Endodermal cell (in vitro differentiated cells): ENCODE measurements around the gene SYMPK. TPM values are rescaled to one million over a fixed set of nuclear protein-coding genes. Genes with fewer than 3 reads are reported as not detected.

ENCODE experiments used
- DNase-seq: peaks from one replicate; pipeline ENCODE4 v3.0.0-alpha.2; 2017
- H3K27ac ChIP-seq: 2 replicates; pipeline ENCODE4 v1.5.1; 2013; ENCODE audit warnings: mild to moderate bottlenecking, low read depth, low read length, moderate library complexity
- H3K27me3 ChIP-seq: 2 replicates; pipeline ENCODE4 v1.6.1; 2013; ENCODE audit warnings: mild to moderate bottlenecking, low read length, moderate library complexity; ENCODE audit not compliant: insufficient read depth, control insufficient read depth, poor library complexity, severe bottlenecking
- H3K36me3 ChIP-seq: 2 replicates; pipeline ENCODE4 v1.7.0; 2013; ENCODE audit warnings: mild to moderate bottlenecking, low read length, moderate library complexity; ENCODE audit not compliant: control insufficient read depth, insufficient read depth
- H3K4me1 ChIP-seq: one replicate; pipeline ENCODE4 v1.7.0; 2013; ENCODE audit warnings: low read length; ENCODE audit not compliant: control insufficient read depth, insufficient read depth
- H3K4me3 ChIP-seq: 2 replicates; pipeline ENCODE4 v1.5.1; 2013; ENCODE audit warnings: mild to moderate bottlenecking, low read length, moderate library complexity
- H3K9ac ChIP-seq: 2 replicates; pipeline ENCODE4 v1.6.1; 2013; ENCODE audit warnings: mild to moderate bottlenecking, low read length, moderate library complexity; ENCODE audit not compliant: poor library complexity, severe bottlenecking; ENCODE audit errors: extremely low read depth
- H3K9me3 ChIP-seq: 2 replicates; pipeline ENCODE4 v1.6.1; 2013; ENCODE audit warnings: mild to moderate bottlenecking, low read length, moderate library complexity; ENCODE audit not compliant: control insufficient read depth
- H3K27ac Mint-ChIP-seq: 2 replicates; pipeline ENCODE4 v1.8.0; 2020; ENCODE audit warnings: mixed read lengths
- H3K27me3 Mint-ChIP-seq: 2 replicates; pipeline ENCODE4 v1.8.0; 2021; ENCODE audit warnings: mild to moderate bottlenecking, mixed read lengths; ENCODE audit not compliant: insufficient read depth
- H3K36me3 Mint-ChIP-seq: 2 replicates; pipeline ENCODE4 v1.8.0; 2020; ENCODE audit warnings: low read depth, mixed read lengths
- H3K4me1 Mint-ChIP-seq: 2 replicates; pipeline ENCODE4 v1.8.0; 2020; ENCODE audit warnings: mixed read lengths
- H3K4me3 Mint-ChIP-seq: 2 replicates; pipeline ENCODE4 v1.8.0; 2020; ENCODE audit warnings: mild to moderate bottlenecking, moderate library complexity, mixed read lengths
- H3K9me3 Mint-ChIP-seq: 2 replicates; pipeline ENCODE4 v1.8.0; 2020; ENCODE audit warnings: mild to moderate bottlenecking, mixed read lengths
- WGBS, 2 experiments: methylation state at CpG; one replicate each; pipeline versions ENCODE4 v1.1.5 to v1.1.7; 2013; ENCODE audit warnings: missing lambda C conversion rate in 2 of 2, mixed read lengths in 1 of 2; ENCODE audit not compliant: insufficient coverage in 1 of 2, insufficient read length in 1 of 2; 5-methylcytosine and 5-hydroxymethylcytosine counted together
- total RNA-seq, 2 donors: library from RNA; stranded (reverse); fragmentation: NEBNext Ultra II Directional in 1 of 2; extraction: Animal tissue kit (Norgen Biotek cat#: 25700) in 1 of 2; gene quantifications; 2 replicates in 1 of 2; 3 replicates in 1 of 2; pipeline ENCODE4 v1.2.1, GENCODE V29; 2021
- TF ChIP-seq, protein P1 (sequence below): fragments of 200-600 bp; sonication (generic); conservative IDR thresholded peaks from 2 replicates; pipeline ENCODE4 v1.5.0; 2021; ENCODE audit warnings: antibody characterized with exemption, mild to moderate bottlenecking

Gene SYMPK
- total RNA-seq, 2 donors from 2014 or later, result 104 to 119 TPM

DNA sequence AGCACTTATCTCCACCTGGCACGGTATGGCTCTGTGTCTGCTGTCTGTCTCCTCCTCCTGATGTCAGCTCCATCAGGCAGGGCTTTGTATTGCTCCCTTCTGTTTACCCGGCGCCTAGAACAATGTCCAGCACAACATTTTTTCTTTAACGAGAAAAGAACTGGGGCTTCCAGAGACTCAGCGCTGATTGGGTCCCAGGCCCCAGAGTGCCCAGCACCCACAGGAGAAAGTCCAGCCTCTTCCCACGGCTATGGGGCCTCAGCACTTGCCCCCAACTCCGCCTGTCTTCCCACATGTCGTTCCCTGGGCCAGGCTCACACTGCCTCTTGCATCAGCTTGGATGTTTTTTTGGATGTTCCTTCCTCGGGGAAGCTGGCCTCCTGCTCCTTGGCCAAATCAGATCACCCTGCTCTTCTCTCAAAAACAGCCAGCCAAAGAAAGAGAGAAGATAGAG lies 32.6 kb upstream of the SYMPK start:
- TF ChIP-seq, protein P1, sequence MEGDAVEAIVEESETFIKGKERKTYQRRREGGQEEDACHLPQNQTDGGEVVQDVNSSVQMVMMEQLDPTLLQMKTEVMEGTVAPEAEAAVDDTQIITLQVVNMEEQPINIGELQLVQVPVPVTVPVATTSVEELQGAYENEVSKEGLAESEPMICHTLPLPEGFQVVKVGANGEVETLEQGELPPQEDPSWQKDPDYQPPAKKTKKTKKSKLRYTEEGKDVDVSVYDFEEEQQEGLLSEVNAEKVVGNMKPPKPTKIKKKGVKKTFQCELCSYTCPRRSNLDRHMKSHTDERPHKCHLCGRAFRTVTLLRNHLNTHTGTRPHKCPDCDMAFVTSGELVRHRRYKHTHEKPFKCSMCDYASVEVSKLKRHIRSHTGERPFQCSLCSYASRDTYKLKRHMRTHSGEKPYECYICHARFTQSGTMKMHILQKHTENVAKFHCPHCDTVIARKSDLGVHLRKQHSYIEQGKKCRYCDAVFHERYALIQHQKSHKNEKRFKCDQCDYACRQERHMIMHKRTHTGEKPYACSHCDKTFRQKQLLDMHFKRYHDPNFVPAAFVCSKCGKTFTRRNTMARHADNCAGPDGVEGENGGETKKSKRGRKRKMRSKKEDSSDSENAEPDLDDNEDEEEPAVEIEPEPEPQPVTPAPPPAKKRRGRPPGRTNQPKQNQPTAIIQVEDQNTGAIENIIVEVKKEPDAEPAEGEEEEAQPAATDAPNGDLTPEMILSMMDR, result no peak
- peaks cover 19% of the 10 kb centered on the region for H3K36me3 ChIP-seq

DNA sequence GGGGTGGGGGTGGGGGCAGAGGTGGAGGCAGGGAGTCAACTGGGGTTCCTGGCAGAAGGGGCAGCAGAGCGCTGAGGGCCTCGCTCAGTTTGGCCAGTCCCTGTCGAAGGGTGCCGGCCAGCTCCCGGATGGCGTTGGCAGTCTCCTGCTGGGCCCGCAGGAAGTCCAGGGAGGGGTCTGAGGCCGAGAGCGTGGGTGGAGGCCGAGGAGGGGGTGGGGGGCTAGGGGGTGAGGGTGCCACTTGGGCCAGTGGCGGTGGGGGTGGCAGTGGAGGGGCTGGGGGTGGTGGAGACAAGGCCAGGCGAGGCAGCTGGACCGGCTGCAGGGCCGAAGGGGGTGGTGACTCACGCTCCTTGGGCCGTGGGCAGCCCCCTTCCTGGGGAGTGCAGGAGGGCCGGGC lies 27.9 kb upstream of the SYMPK start:
- no peaks in the 10 kb centered on the region for H3K4me1 ChIP-seq
- no peak overlapping the region for H3K27ac Mint-ChIP-seq
- H3K36me3 ChIP-seq, result no peaks in the 10 kb centered on the region
- peaks cover 22% of the 10 kb centered on the region for H3K36me3 Mint-ChIP-seq
- H3K4me3 Mint-ChIP-seq, result no peak overlapping the region
- H3K27ac ChIP-seq, result no peak overlapping the region
- H3K9ac ChIP-seq, result no peak overlapping the region
- TF ChIP-seq, protein P1, result no peak
- no peaks in the 10 kb centered on the region for H3K9me3 ChIP-seq
- no peaks in the 10 kb centered on the region for H3K27me3 ChIP-seq
- H3K27me3 Mint-ChIP-seq, result no peaks in the 10 kb centered on the region
- peaks cover 2% of the 10 kb centered on the region for H3K4me1 Mint-ChIP-seq
- H3K4me3 ChIP-seq, result no peak overlapping the region
- no peaks in the 10 kb centered on the region for H3K9me3 Mint-ChIP-seq
- no peak for DNase-seq
- 95 to 100% methylated on average over 1 to 15 of the region's 17 CpGs for WGBS, 2 experiments

More for the DNA sequence above, 32.6 kb upstream of the SYMPK start:
- H3K4me3 ChIP-seq, result no peak overlapping the region
- DNase-seq, result no peak
- H3K9me3 ChIP-seq, result no peaks in the 10 kb centered on the region
- H3K4me1 ChIP-seq, result no peaks in the 10 kb centered on the region
- H3K27me3 ChIP-seq, result no peaks in the 10 kb centered on the region
- H3K27ac ChIP-seq, result no peak overlapping the region
- Mint-ChIP-seq H3K36me3 (peaks cover 39% of the 10 kb centered on the region), H3K4me3 (no peak overlapping the region), H3K27ac (peak overlapping the region; percentile 12), H3K27me3 (peaks cover 1% of the 10 kb centered on the region), H3K4me1 (no peaks in the 10 kb centered on the region), H3K9me3 (no peaks in the 10 kb centered on the region)
- 93 to 94% methylated on average over 7 to 9 of the region's 9 CpGs for WGBS, 2 experiments
- H3K9ac ChIP-seq, result no peak overlapping the region

DNA sequence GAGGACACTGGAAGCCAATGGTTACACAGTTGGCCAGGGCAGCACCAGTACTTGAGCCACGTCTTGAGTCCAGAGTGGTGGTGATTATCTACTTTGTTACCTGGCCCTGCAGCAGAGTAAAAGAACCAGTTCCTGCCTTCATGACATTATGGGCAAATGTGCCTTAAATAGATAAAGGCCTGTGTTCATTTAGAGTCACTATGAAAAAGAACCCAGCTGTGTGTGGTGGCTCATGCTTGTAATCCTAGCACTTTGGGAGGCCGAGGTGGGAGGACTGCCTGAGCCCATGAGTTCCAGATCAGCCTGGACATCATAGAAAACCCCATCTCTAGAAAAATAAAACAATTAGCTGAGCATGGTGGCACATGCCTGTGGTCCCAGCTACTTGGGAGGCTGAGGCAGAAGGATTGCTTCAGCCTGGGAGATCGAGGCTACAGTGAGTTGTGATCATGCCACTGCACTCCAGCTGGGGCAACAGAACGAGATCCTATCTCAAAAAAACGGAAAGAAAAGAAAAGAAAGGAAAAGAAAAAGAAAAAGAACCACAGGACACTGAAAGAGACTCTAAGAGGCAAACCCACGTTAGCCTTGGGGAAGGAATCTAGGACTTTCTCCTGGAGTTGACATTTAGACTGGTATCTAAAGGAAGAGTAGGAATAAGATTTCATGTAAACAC lies 26.4 kb upstream of the SYMPK start:
- Mint-ChIP-seq H3K27me3 (no peaks in the 10 kb centered on the region), H3K36me3 (peaks cover 10% of the 10 kb centered on the region), H3K9me3 (no peaks in the 10 kb centered on the region), H3K27ac (no peak overlapping the region), H3K4me3 (no peak overlapping the region), H3K4me1 (peaks cover 2% of the 10 kb centered on the region)
- WGBS, 2 experiments, result 75 to 80% methylated on average over 3 to 6 of the region's 6 CpGs
- H3K4me3 ChIP-seq, result no peak overlapping the region
- no peaks in the 10 kb centered on the region for H3K9me3 ChIP-seq
- no peaks in the 10 kb centered on the region for H3K4me1 ChIP-seq
- no peak for DNase-seq
- H3K36me3 ChIP-seq, result no peaks in the 10 kb centered on the region
- TF ChIP-seq, protein P1, result no peak
- no peaks in the 10 kb centered on the region for H3K27me3 ChIP-seq
- H3K9ac ChIP-seq, result no peak overlapping the region
- H3K27ac ChIP-seq, result no peak overlapping the region
